ENCODE data around the gene TUBGCP2. TPM values are rescaled to one million over a fixed set of nuclear protein-coding genes. Genes with fewer than 3 reads are reported as not detected.

The TUBGCP2 gene
- total and polyA plus RNA-seq, 2 of the 13 experiments (the other 11 are each of a cell fraction or from before 2014, with no cell fraction given): 21.3 to 34.5 TPM

DNA sequence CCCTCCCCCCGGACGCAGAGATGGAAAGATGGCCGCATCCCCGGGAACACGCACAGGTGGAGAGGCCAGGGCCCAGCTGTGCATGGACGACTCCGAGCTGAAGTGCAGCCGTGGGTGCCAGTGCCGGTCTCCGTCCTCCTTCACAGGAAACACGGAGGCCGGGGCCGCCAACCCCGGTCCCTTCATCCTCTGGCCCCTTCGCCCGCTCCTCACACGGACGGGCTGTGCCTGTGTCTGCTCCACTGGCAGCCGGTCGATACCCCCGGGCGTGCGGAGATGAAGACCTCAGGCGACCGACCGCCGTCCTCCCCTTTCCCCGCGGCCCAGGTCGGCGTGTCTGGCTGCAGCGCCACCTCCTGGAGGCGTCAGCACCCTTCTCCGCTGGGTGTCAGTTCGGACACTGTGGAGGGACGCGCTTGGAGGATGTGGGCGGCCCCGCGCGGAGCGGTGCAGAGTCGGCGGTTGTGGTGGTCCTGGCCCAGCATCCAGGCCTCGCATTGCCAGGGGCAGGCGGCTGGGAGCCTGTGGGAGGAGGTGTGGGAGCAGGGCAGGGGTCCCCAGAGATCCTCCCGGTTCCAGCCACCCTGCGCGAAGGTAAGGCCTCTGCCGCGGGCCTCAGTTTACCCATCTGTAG lies 9.9 kb upstream of the TUBGCP2 start (continued):
- TF ChIP-seq LRRFIP1 (CRISPR knock-in tag; conservative IDR thresholded peaks at IDR 0.05): no peak
- TF ChIP-seq UBTF (CRISPR knock-in tag; IDR thresholded peaks at IDR 0.05): peak; percentile 99
- no peak for TF ChIP-seq TOPORS (CRISPR knock-in tag; IDR thresholded peaks at IDR 0.05)
- TF ChIP-seq ZNF557 (CRISPR knock-in tag; IDR thresholded peaks at IDR 0.05): no peak
- TF ChIP-seq KLF16 (CRISPR knock-in tag; IDR thresholded peaks at IDR 0.05): peak in 1 of 2 experiments; percentile 76; a peak in 2 of 4 replicates
- no peak for TF ChIP-seq SYNCRIP (IDR thresholded peaks at IDR 0.05; ENCODE audit: insufficient read depth, low read depth, low read length)
- TF ChIP-seq ZNF576 (CRISPR knock-in tag; IDR thresholded peaks at IDR 0.05): no peak
- TF ChIP-seq KMT2B (CRISPR knock-in tag; IDR thresholded peaks at IDR 0.05): no peak
- TF ChIP-seq MAZ (IDR thresholded peaks at IDR 0.05; ENCODE audit: borderline replicate concordance, low read depth, low read length): no peak
- TF ChIP-seq MAZ (CRISPR knock-in tag; IDR thresholded peaks at IDR 0.05; ENCODE audit: low read depth): peak; percentile 66; the same call in 1 of the 2 replicates
- TF ChIP-seq, protein P1, sequence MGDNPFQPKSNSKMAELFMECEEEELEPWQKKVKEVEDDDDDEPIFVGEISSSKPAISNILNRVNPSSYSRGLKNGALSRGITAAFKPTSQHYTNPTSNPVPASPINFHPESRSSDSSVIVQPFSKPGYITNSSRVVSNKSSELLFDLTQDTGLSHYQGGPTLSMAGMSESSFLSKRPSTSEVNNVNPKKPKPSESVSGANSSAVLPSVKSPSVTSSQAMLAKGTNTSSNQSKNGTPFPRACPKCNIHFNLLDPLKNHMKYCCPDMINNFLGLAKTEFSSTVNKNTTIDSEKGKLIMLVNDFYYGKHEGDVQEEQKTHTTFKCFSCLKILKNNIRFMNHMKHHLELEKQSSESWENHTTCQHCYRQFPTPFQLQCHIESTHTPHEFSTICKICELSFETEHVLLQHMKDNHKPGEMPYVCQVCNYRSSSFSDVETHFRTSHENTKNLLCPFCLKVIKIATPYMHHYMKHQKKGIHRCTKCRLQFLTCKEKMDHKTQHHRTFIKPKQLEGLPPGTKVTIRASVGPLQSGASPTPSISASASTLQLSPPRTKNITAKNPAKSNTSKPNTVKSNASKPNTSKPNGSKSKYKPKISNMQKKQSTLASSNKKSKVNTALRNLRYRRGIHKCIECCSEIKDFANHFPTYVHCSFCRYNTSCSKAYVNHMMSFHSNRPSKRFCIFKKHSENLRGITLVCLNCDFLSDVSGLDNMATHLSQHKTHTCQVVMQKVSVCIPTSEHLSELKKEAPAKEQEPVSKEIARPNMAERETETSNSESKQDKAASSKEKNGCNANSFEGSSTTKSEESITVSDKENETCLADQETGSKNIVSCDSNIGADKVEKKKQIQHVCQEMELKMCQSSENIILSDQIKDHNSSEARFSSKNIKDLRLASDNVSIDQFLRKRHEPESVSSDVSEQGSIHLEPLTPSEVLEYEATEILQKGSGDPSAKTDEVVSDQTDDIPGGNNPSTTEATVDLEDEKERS (CRISPR knock-in tag; IDR thresholded peaks at IDR 0.05): 0 out of 2 replicates have a peak, but pooled peaks have one; percentile 41
- TF ChIP-seq BCL6 (CRISPR knock-in tag; IDR thresholded peaks at IDR 0.05): 0 out of 2 replicates have a peak, but pooled peaks have one; percentile 40
- TF ChIP-seq PRPF4 (IDR thresholded peaks at IDR 0.05; ENCODE audit: low read depth, low read length, poor library complexity, severe bottlenecking): no peak
- TF ChIP-seq KDM2A (CRISPR knock-in tag; IDR thresholded peaks at IDR 0.05; ENCODE audit: borderline replicate concordance, low read depth): peak; percentile 90
- TF ChIP-seq NONO (IDR thresholded peaks at IDR 0.05): no peak
- TF ChIP-seq NONO (CRISPR knock-in tag; conservative IDR thresholded peaks at IDR 0.05): peak; percentile 55; the same call in 1 of the 2 replicates
- no peak for TF ChIP-seq MIER2 (CRISPR knock-in tag; IDR thresholded peaks at IDR 0.05)
- TF ChIP-seq, protein P2, sequence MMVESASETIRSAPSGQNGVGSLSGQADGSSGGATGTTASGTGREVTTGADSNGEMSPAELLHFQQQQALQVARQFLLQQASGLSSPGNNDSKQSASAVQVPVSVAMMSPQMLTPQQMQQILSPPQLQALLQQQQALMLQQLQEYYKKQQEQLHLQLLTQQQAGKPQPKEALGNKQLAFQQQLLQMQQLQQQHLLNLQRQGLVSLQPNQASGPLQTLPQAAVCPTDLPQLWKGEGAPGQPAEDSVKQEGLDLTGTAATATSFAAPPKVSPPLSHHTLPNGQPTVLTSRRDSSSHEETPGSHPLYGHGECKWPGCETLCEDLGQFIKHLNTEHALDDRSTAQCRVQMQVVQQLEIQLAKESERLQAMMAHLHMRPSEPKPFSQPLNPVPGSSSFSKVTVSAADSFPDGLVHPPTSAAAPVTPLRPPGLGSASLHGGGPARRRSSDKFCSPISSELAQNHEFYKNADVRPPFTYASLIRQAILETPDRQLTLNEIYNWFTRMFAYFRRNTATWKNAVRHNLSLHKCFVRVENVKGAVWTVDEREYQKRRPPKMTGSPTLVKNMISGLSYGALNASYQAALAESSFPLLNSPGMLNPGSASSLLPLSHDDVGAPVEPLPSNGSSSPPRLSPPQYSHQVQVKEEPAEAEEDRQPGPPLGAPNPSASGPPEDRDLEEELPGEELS (CRISPR knock-in tag; IDR thresholded peaks at IDR 0.05): 0 out of 2 replicates have a peak, but pooled peaks have one; percentile 8
- 0 out of 2 replicates have a peak, but pooled peaks have one; percentile 19 for TF ChIP-seq MTF2 (CRISPR knock-in tag; IDR thresholded peaks at IDR 0.05; ENCODE audit: borderline replicate concordance)
